ENCODE results near the gene FHDC1.

Gene FHDC1

DNA sequence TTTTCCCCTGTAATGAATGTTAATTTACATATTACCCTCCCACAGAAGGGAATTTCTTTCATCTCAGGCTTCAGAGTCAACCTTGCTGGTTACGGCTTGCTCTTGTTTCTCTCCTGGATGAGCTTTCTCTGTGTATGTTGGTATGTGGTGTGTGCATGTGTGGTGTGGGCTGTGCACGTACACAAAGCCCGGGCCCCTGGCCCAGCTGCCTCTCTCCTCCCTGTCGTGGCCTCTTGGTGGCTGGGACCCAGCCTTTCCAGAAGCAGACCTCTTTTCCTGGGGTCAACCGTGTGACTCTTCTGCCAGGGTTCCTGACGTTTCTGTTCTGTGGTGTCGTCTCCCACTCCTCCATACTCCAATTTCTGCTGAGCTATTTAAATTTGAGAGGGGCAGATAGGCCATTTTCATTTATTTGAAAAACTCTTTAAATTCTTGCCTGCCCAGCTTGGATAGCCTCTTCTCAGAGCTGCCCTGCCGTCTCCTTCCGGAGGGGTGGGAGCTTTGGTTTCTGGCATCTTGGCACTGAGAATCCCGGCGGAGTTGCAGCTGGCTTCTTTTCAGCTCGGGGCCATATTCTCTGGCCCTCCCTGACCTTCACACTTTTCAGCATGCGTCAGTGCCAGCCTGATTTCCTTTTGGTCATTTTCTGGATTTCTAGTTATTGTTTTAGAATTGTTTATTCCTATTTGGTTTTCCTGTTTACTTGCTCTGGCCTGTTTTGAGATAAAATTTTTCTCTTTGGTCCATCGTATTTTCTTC lies 25.1 kb downstream of the FHDC1 start:
- DNase-seq: no peak

DNA sequence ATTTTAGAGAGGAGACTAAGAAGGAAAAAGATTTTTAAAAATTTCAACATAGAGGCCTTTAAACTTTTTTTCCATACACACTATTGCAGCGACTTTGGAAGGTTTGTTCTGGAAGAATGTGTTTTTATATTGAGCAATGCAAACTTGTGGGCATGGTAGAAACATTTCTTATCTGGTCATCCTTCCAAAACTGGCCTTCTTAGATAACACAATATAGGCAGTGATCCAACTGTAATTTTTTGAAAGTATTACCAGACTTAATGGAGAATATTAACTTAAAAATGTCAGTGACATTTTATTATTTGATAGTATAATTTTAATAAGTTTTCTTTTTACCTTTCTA lies 25.6 kb downstream of the FHDC1 start:
- no peak for DNase-seq

DNA sequence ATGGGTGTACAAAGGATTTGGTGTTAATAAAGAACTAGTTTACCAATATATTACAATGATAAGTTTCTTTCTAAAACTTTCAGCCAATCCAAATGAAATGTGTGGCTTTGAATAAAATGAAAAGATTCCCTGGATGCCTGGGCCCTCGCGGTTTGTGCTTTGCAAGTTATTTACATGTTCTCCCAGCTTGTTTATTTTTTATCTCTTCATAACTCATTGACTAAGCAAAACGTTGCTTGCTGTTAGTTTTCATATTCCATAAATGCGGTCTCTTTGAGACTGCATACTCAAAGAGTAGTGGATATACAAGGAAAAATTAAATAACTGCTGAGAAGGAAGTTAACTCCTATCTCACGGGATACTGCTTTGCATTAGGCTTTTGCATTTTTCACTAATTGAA lies 26.0 kb downstream of the FHDC1 start:
- DNase-seq: no peak

DNA sequence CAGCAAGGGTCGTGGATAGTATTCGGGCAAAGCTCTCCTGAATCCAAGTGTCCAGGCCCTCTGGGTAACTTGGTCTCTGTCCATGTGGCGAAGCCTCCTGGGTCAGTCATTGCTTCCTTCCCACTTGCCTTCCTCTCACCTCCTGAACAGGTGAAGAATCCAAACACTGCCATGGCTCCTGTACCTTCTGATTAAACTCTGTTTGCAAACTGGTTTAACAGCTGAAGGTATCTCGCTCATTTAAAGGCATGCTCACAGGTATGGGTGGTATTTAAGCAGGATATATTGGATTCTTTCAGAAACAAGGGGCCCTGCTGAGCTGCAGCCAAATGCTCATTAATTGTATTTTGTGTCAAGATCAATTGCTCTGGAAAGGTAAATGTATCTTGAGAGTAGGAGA lies 28.2 kb downstream of the FHDC1 start:
- DNase-seq: no peak

DNA sequence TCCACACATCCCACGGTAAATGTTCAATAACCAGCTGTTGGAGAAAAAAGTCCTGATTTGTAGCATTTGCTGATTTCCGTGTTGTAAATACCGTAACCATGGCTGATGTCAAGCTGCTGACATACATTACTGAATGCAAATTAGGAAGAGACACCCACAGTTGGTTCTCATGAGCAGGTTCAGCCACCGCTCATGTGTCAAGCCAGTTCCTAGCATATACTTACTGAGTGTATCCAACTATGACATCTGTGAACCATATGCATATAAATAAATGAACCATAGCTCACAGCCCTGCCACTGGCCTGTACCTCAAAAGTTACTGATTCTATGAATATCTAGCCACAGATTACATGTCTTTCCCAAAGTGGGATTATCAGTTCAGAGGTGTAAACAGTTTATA lies 29.5 kb downstream of the FHDC1 start:
- DNase-seq: no peak

DNA sequence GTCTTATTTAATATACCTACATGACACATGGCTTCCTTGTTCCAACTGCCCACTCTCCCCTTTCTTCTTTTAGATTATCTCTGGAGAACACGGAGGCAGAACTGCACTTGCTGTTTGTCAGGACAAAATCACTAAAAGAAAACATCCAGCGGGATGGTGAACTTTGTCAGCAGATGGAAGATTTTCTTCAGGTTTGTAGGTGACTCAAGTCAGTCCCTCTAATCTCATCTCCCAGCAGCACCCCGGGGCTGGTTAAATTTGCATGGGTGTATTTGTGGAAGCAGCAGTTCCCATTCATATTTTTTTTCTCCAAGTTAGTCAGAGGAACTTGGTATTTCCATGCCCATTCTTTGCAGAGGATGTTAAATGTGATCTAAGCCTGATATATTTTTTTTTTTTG lies 31.8 kb downstream of the FHDC1 start:
- DNase-seq: no peak

DNA sequence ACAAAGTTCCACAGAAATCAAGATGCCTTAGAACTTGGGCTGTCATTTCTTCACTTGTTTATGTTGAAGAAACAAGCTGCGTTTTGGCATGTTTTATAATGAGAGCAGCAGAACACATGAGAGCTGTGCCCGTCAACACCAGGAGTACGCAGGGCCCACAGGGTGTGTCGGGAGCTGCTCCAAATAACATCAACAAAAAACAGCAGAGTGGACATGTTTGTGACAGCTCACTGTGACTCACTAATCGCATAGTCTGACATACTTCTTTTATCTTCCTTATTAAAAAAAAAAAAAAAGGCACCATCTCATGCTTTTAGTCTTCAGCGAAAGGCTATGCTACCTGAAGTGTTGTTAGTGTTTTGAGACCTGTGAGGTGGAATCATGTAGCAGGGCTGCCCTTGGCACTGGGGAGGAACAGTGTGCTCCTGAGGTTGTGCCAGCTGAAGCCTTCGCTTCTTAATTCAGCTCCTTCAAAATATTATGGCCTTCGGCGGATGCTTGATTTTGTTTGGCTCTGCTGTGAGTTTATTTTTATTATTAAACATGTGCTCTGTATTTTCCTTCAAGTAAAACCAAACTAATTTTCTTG lies 32.8 kb downstream of the FHDC1 start:
- no peak for DNase-seq

DNA sequence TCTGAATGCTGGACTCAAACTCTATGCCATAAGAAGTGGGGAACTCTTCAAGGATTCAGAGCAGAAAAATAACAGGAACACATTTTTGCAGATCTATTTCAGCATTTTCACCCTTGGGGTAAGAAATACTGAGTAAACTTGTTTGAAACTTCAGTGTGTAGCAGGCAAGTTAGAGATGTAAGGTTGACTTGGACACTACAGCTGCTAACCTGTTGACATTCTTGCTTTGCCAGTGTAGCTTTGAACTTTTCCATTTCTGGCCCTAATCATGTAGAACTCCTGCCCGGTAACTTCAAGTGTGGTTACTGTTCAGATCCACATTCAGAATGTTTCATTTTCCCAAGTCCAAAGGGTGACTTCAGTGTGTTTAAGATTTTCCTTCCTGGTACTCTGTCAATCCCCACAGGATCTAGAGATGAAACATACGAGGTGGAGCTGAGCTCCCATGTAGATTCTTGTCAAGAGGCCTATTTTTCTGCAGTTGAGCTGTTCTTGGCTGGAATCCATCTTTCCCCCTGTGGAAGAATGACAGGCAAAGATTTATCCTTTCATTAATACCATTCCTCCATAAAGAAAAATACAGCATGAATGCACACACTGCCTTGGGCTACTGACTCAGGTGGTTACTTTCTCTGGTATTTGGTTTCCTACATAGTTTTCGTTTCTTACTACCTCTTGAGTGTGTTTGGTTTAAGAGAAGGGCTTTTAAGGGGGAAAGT lies 34.1 kb downstream of the FHDC1 start:
- DNase-seq: no peak

DNA sequence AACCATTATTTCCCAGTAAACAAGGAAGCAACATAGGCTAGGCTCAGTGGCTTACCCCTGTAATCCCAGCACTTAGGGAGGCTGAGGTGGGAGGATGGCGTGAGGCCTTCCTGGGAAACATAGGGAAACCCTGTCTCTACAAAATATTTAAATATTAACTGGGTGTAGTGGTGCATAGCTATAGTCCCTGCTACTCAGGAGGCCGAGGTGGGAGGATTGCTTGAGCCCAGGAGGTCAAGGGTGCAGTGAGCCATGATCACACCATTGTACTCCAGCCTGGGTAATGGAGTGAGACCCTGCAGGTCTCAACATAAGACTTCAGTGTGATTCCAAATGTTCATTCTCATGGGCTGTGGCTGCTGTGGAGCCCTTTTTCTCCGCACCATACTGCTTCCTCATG lies 34.9 kb downstream of the FHDC1 start:
- DNase-seq: no peak

DNA sequence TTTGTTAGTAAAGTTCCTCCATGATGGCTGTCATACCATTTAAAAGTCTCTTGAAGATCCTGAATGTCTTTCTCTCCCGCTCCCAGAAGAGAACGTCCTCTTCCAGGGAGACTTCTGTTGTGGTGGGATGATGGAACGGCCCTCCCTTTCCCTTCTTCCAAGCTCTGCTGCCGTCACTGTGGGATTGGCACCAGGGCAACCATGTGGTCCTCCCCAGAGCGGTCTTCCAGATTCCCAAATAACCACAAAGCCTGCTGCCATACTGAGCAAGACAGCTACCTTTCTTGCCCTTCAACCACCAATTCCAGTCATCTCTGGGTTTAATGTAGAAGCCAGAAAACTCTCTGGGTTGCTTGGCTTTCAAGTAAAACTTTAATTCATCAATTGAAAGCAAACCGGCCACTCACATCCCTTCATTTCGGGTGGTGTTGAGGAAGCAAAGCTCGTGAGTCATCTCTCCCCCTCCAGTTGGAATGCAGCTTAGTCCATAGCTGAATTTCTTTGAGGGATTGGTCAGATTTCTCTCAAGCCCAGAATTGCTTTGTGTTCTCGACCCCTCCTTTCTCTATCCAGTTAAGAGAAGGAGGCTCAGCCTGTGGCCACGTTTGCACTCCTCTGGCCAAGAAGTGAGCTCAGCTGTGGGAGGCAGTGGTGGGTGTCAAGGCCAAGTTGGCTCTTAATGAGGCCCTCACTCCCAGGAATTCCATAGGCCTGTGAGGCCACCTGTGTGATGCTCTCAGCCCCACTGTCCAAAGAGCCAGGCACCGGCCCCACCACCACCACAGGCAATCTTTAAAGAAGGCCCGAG lies 36.9 kb downstream of the FHDC1 start:
- DNase-seq: no peak

DNA sequence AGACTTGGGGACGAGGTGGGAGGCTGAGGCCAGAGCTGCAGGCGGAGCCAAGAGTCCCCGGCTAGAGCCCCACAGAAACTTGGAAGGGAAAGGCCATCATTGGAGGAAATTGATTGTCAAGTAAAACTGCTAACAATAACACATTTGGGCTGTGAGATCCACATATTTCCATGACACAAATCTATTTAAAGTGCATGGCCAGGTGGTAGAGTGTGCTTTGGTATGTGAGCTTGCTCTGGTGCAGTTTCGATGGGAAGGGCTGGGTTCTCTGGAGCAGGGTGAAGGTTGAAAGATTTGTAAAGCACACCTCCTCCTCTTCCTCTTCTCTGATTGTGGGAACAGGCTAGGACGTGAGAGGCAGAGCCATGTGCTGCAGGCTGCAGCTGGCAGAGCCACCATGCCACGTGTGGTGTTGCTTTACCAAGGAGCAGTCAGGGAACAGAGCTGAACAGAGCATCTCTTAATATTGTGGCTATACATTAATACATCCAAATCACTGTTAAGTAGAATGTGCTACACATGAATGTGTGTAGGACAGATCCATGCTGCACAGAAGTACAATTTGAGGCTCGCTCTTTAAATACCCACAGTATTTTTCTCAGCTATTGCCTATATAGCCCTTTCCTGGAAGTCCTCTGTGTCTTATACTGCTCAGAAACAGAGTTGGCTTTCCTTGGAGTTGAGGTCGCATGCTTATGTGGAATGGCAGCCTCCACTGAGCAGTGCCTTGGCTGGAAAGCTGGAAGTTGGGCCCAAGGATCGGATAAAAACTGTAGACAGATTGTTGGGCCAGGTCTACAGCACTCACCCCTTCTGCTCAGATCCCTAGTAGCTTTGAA lies 37.7 kb downstream of the FHDC1 start:
- DNase-seq: no peak

DNA sequence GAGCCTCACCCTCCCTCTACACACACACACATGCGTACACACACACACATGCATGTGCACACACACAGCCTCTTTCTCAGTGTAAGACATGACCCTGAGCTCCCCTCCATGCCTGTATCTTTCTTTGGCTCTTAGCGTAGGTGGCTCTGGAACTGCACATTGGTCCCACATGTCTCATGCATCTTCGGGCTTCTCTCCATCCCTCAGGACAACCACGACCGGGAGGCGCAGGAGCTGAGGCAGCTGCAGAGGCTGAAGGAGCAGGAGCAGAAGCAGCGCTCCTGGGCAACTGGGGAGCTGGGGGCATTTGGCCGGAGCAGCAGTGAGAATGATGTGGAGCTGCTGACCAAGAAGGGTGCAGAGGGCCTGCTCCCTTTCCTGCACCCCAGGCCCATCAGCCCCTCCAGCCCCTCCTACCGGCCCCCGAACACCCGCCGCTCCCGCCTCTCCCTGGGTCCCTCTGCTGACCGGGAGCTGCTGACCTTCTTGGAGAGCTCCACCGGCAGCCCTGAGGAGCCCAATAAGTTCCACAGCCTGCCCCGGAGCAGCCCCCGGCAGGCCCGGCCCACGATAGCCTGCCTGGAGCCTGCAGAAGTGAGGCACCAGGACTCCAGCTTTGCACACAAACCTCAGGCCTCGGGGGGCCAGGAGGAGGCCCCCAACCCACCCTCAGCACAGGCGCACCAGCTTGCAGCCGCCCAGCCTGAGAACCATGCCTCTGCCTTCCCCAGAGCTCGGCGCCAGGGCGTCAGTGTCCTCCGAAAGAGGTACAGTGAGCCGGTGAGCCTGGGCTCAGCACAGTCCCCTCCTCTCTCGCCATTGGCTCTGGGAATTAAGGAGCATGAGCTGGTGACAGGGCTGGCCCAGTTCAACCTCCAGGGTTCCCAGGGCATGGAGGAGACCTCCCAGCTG lies 38.6 kb downstream of the FHDC1 start:
- DNase-seq: no peak

DNA sequence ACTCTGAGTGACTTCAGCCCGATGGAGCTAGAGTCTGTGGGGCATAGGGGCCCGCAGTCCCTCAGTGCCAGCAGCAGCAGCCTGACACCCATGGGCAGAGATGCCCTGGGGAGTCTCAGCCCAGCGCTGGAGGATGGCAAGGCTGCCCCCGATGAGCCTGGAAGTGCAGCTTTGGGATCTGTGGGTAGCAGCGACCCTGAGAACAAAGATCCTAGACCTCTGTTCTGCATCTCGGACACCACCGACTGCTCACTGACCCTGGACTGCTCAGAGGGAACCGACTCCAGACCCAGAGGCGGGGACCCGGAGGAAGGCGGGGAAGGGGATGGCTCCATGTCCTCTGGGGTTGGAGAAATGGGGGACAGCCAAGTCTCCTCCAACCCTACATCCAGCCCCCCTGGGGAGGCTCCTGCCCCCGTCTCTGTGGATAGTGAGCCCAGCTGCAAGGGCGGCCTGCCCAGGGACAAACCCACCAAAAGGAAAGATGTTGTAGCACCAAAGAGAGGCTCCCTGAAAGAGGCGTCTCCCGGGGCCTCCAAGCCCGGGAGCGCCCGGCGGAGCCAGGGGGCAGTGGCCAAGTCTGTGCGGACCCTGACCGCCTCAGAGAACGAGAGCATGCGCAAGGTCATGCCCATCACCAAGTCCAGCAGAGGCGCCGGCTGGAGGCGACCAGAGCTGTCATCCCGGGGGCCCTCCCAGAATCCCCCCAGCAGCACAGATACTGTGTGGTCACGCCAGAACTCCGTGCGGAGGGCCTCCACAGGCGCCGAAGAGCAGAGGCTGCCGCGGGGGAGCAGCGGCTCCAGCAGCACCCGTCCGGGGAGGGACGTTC lies 39.5 kb downstream of the FHDC1 start:
- no peak for DNase-seq

DNA sequence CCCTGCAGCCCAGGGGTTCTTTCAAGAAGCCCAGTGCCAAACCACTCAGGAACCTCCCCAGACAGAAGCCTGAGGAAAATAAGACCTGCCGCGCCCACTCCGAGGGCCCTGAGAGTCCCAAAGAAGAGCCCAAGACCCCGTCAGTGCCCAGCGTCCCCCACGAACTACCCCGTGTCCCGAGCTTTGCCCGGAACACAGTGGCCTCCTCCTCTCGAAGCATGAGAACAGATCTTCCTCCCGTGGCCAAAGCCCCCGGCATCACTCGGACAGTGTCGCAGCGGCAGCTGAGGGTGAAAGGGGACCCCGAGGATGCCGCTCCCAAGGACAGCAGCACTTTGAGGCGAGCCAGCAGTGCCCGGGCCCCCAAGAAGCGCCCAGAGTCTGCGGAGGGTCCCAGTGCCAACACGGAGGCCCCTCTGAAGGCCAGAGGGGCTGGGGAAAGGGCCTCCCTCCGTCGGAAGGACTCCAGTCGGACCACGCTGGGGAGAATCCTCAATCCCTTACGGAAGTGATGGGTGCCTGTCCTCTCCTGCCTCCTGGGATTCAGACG lies 40.2 kb downstream of the FHDC1 start:
- DNase-seq: no peak

DNA sequence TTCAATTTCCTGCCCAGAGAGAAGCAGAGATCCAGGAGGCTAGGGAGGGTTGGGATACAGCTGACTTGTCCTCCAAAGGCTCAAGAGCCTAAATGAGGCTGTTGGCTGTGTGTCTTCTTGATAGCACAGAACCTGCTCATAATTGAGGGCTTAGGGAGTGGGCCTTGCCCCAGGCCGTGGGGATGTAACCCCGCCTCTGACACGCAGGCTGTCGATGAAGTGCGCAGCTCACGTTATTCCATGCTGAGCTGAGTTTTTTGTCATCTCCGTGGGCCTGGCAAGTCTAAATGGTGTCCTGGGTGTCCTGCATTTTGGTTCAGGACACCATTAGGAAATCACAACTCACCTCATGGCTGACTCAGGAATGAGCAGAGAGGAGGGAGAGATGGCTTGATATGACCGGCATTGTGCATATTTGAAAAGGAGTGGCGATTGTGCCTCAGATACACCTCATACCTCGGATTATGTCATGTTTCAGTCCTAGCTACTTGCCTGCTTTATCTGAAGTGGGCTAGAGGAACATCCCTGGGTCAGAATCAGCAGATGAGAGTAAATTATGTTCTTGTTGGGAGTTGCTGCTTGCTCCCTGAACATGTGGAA lies 43.7 kb downstream of the FHDC1 start:
- DNase-seq: no peak

DNA sequence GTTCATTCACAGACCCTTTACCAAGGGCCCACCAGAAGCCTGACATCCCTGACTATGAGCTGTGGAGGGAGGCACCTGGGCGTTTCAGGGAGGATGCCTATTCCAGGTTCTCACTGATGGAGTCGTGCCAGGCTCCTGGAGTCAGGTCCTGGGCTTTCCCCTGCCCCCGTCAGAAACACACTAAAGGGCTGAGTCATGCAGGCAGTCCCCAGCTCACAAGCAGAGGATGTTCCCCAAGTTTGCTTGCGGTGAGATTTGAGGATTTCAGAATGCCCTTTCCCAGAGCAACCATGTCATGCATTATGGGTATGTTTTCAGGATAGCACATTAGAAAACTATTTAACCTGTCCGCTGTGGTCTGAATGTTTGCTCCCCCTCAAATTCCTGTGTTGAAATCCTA lies 45.2 kb downstream of the FHDC1 start:
- DNase-seq: no peak

DNA sequence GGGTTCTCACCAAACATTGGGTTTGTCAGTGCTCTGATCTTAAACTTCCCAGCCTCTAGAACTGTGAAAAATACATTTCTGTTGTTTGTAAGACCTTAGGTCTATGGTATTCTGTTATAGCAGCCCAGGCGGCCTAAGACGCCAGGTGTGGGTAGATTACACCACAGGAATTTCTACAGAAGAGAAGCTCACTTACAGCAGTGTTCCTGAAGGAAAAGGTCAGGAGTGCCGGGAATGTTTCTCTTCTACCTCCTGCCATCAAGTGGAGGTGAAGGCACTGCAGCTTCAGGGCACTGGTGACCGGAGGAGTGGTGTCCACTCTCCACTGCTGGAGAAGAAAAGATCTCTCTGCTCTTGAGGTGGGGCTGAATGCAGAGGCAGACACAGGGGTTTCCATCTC lies 45.7 kb downstream of the FHDC1 start:
- no peak for DNase-seq

DNA sequence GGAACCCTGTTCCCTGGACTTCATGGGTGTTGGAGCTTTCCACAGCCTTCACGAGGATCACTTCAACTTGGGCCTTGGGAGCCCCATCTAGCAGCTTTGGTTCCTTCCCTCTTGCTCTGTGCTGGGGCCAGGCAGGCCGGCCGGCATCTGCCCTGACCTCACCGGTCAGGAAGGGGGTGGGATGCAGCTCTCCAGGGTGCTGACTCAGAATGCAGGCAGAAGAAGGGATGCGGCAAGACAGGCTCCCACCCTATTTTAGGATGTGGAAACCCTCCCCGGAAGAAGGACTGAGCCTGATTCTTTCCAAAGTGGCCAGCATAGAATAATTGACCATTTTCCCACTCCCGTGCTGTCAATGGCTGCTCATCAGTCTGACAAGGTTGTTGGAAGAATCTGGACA lies 47.1 kb downstream of the FHDC1 start:
- no peak for DNase-seq

DNA sequence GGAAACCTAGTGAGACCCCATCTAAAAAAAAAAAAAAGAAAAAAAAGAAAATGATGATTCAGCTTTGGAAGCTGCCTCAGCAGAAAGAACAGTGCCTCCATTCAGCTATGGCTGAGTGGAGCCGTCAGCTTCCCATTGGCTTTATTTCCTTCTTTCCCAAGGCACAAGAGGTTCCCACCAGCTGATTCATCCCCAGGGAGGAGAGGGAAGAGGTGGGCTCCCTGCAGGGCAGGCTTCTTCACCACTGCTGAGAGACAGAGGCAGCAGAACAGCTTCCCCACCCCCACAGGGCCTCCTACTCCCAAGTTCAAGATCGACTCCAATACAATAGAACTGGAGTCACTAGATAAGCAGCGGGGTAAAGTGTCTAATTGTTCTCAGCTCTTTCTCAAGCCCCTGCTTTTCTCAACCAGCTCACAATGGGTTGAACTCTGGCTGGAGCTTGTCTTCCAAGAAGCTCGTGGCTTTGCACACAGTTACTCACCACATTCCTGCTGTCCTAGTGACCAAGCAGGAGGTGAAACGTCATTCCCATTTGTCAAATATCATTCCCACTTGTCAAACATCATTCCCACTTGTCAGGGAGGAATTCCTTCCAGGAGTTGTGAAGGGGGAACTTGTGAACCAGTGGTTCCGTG lies 47.8 kb downstream of the FHDC1 start:
- no peak for DNase-seq

All from NCI-H1105 (cell line).